ENCODE measurements around the gene KRT28. TPM values are rescaled to one million over a fixed set of nuclear protein-coding genes. Genes with fewer than 3 reads are reported as not detected.

The KRT28 gene, protein sequence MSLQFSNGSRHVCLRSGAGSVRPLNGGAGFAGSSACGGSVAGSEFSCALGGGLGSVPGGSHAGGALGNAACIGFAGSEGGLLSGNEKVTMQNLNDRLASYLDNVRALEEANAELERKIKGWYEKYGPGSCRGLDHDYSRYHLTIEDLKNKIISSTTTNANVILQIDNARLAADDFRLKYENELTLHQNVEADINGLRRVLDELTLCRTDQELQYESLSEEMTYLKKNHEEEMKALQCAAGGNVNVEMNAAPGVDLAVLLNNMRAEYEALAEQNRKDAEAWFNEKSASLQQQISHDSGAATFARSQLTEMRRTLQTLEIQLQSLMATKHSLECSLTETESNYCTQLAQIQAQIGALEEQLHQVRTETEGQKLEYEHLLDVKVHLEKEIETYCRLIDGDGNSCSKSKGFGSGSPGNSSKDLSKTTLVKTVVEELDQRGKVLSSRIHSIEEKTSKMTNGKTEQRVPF
- total RNA-seq (not detected in 2 replicates), polyA plus RNA-seq (not detected in 2 replicates)

DNA sequence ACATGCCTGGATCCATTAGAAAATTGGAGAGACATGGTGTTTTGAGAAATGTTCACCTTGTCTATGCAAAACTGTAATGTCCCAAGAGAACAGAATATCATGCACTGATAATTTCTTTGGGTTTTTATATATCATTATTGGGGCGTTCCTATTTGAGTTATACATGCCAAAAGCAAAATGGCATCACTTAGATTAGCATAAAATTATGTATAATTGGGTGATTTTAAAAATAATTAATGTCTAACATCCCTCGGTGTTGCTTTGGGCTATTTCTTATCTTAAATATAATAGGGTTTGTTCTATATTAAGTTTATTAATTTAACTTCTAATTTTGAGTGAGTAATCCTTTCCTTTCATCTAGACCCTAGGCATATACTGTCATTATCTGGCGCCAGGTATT, at the start of gene KRT28:
Gene KRT28, minus strand, starts transcription at position 101 of the 400 bp plus-strand sequence. Its CDS starts 66 bp downstream, at position 35.
- H3K79me2 ChIP-seq = no peaks in the 10 kb centered on the region
- no peaks in the 10 kb centered on the region for H3K9me2 ChIP-seq (replicated peaks; ENCODE audit: insufficient read depth)
- 71% methylated on average over 3 of the region's 3 CpGs for WGBS (ENCODE audit: low lambda C conversion rate, missing lambda C conversion rate)
- H3K4me3 ChIP-seq = no peak within 1 kb of the TSS
- TF ChIP-seq, protein P1, sequence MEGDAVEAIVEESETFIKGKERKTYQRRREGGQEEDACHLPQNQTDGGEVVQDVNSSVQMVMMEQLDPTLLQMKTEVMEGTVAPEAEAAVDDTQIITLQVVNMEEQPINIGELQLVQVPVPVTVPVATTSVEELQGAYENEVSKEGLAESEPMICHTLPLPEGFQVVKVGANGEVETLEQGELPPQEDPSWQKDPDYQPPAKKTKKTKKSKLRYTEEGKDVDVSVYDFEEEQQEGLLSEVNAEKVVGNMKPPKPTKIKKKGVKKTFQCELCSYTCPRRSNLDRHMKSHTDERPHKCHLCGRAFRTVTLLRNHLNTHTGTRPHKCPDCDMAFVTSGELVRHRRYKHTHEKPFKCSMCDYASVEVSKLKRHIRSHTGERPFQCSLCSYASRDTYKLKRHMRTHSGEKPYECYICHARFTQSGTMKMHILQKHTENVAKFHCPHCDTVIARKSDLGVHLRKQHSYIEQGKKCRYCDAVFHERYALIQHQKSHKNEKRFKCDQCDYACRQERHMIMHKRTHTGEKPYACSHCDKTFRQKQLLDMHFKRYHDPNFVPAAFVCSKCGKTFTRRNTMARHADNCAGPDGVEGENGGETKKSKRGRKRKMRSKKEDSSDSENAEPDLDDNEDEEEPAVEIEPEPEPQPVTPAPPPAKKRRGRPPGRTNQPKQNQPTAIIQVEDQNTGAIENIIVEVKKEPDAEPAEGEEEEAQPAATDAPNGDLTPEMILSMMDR (IDR thresholded peaks at IDR 0.05; ENCODE audit: poor library complexity) = no peak
- no peak for TF ChIP-seq EZH2phosphoT487 (IDR thresholded peaks at IDR 0.05; ENCODE audit: low read depth, severe bottlenecking, unreplicated experiment)
- no peak for TF ChIP-seq EZH2 (IDR thresholded peaks at IDR 0.05; ENCODE audit: borderline replicate concordance)
- no peaks in the 10 kb centered on the region for H3K9me3 ChIP-seq (ENCODE audit: low read depth)
- H3K36me3 ChIP-seq (replicated peaks; ENCODE audit: insufficient read depth, low read depth) = no peaks in the 10 kb centered on the region
- H4K20me1 ChIP-seq (ENCODE audit: insufficient read depth, poor library complexity, severe bottlenecking) = no peaks in the 10 kb centered on the region
- no peak for DNase-seq (ENCODE audit: low spot score)
- no peak within 1 kb of the TSS for H2AFZ ChIP-seq
- no peak within 1 kb of the TSS for H3K4me2 ChIP-seq
- no peaks in the 10 kb centered on the region for H3K4me1 ChIP-seq (ENCODE audit: insufficient read depth)
- H3K27ac ChIP-seq = no peak within 1 kb of the TSS
- H3K27me3 ChIP-seq = peaks cover 37% of the 10 kb centered on the region

DNA sequence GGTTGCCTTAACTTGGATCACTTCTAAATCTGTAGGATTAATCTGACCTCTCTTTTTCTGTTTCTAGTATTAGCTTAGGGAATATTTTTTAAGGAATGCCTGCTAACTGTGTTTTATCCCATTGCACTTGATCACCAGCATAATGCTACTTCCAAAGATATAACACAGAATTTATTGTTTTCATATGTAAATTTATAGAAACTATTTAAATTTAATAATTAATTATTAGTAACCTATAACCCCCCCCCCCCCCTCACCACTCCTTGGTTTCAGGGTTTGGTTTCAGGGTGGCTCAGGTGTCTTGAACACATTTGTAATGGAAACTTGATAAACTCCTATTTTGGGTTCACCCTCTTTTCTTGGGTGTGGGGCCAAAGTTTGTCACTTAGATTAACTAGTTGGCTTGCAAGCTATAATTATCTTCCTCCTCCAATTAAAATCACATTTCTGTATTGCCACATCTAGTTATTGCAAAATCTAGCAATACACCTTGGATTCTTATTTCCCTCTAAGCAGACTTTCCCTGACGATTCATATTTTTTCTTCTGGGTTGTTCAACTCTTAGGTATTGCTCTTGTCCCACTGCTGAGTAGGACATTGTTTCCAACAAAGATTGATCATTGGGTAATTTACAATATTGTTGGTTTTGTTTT, 49.0 kb upstream of the KRT28 start:
- no peak overlapping the region for H2AFZ ChIP-seq
- 90% methylated on average over 1 of the region's 1 CpG for WGBS (ENCODE audit: low lambda C conversion rate, missing lambda C conversion rate)
- no peaks in the 10 kb centered on the region for H3K9me3 ChIP-seq (ENCODE audit: low read depth)
- H3K36me3 ChIP-seq (replicated peaks; ENCODE audit: insufficient read depth, low read depth) = no peaks in the 10 kb centered on the region
- H4K20me1 ChIP-seq (ENCODE audit: insufficient read depth, poor library complexity, severe bottlenecking) = no peaks in the 10 kb centered on the region
- no peak overlapping the region for H3K4me2 ChIP-seq
- no peak overlapping the region for H3K4me3 ChIP-seq
- H3K27me3 ChIP-seq = no peaks in the 10 kb centered on the region
- TF ChIP-seq, protein P1 (IDR thresholded peaks at IDR 0.05; ENCODE audit: poor library complexity) = no peak
- TF ChIP-seq EZH2phosphoT487 (IDR thresholded peaks at IDR 0.05; ENCODE audit: low read depth, severe bottlenecking, unreplicated experiment) = no peak
- TF ChIP-seq EZH2 (IDR thresholded peaks at IDR 0.05; ENCODE audit: borderline replicate concordance) = no peak
- peaks cover 8% of the 10 kb centered on the region for H3K4me1 ChIP-seq (ENCODE audit: insufficient read depth)
- no peak for DNase-seq (ENCODE audit: low spot score)
- no peaks in the 10 kb centered on the region for H3K9me2 ChIP-seq (replicated peaks; ENCODE audit: insufficient read depth)
- H3K27ac ChIP-seq = no peak overlapping the region
- no peaks in the 10 kb centered on the region for H3K79me2 ChIP-seq

DNA sequence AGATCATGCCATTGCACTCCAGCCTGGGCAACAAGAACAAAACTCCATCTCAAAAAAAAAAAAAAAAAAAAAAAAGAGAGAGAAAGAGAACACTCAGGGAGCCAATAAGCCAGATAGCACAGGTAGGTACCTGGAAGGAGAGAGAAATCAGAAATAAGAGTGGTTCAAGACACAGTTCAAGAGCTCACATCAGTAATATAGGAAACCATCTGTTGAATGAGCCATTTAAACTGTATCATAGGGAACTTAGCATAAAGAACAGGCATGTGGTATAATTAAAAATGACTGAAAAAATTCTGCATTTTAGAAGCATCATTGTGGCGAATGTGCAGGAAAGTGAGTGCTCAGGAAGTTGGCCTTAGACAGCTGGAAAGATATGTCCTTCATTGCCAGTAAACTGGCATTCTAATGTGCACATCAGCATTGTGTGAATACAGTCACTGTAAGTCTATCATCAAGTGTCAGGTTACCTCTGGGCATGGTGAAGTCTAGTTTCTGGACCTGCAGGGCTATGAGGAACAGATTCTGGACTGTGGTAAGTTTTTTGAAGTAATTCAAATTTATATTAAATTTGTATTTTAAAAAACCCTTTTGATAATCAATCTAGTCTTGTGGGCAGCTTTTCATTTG, 46.9 kb upstream of the KRT28 start:
- Histone ChIP-seq H3K36me3 (replicated peaks; ENCODE audit: insufficient read depth, low read depth) (no peaks in the 10 kb centered on the region), H2AFZ (no peak overlapping the region), H3K4me1 (ENCODE audit: insufficient read depth) (peaks cover 2% of the 10 kb centered on the region), H4K20me1 (ENCODE audit: insufficient read depth, poor library complexity, severe bottlenecking) (no peaks in the 10 kb centered on the region), H3K27ac (no peak overlapping the region), H3K9me2 (replicated peaks; ENCODE audit: insufficient read depth) (no peaks in the 10 kb centered on the region), H3K4me3 (no peak overlapping the region), H3K9me3 (ENCODE audit: low read depth) (no peaks in the 10 kb centered on the region), H3K4me2 (no peak overlapping the region), H3K27me3 (no peaks in the 10 kb centered on the region), H3K79me2 (no peaks in the 10 kb centered on the region)
- DNase-seq (ENCODE audit: low spot score) = no peak
- WGBS (ENCODE audit: low lambda C conversion rate, missing lambda C conversion rate) = 100% methylated on average over 1 of the region's 1 CpG
- TF ChIP-seq, protein P1 (IDR thresholded peaks at IDR 0.05; ENCODE audit: poor library complexity) = no peak
- TF ChIP-seq EZH2 (IDR thresholded peaks at IDR 0.05; ENCODE audit: borderline replicate concordance) (no peak), EZH2phosphoT487 (IDR thresholded peaks at IDR 0.05; ENCODE audit: low read depth, severe bottlenecking, unreplicated experiment) (no peak)

Measured in hepatocyte (in vitro differentiated cells).